Measurements from ENCODE around the gene CC2D1A.

Gene CC2D1A

GRCh38 chr19:13868663-13869062 is 37.3 kb upstream of the CC2D1A start:
- Histone ChIP-seq H3K4me3 (ENCODE audit: low read length) (no peak overlapping the region), H3K4me1 (ENCODE audit: control insufficient read depth, insufficient read depth, low read length) (peaks cover 6% of the 10 kb centered on the region), H3K27ac (ENCODE audit: low read depth, low read length) (no peak overlapping the region), H3K9ac (ENCODE audit: low read length) (no peak overlapping the region), H3K36me3 (ENCODE audit: control insufficient read depth, insufficient read depth, low read length) (no peaks in the 10 kb centered on the region), H3K27me3 (ENCODE audit: control insufficient read depth, insufficient read depth, low read length) (peaks cover 2% of the 10 kb centered on the region)

GRCh38 chr19:13869281-13869680 is 36.7 kb upstream of the CC2D1A start:
- Histone ChIP-seq H3K27ac (ENCODE audit: low read depth, low read length) (no peak overlapping the region), H3K4me1 (ENCODE audit: control insufficient read depth, insufficient read depth, low read length) (peaks cover 6% of the 10 kb centered on the region), H3K36me3 (ENCODE audit: control insufficient read depth, insufficient read depth, low read length) (no peaks in the 10 kb centered on the region), H3K4me3 (ENCODE audit: low read length) (no peak overlapping the region), H3K9ac (ENCODE audit: low read length) (no peak overlapping the region), H3K27me3 (ENCODE audit: control insufficient read depth, insufficient read depth, low read length) (peaks cover 2% of the 10 kb centered on the region)

DNA sequence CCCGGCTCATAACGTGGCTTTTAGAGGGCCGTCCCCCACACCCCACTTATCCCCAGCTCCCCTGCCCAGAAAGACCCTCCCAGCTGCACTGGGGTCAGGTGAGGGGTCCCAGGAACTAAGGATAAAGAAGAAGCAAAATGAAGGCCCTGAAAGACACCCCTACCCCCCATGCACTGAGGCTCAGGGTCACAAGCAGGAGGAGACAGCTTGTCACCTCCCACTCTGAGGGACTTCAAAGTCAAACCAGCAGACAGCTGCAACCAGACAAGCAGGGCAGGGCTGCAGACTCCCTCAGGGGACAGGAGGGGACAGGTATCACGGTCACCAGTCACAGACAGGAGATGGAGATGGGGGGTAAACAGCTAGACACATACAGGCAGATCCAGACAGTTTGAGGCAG is 35.1 kb upstream of the CC2D1A start:
- H3K4me3 ChIP-seq (ENCODE audit: low read length): no peak overlapping the region
- no peak overlapping the region for H3K9ac ChIP-seq (ENCODE audit: low read length)
- H3K4me1 ChIP-seq (ENCODE audit: control insufficient read depth, insufficient read depth, low read length): peaks cover 6% of the 10 kb centered on the region
- no peaks in the 10 kb centered on the region for H3K27me3 ChIP-seq (ENCODE audit: control insufficient read depth, insufficient read depth, low read length)
- H3K27ac ChIP-seq (ENCODE audit: low read depth, low read length): no peak overlapping the region
- H3K36me3 ChIP-seq (ENCODE audit: control insufficient read depth, insufficient read depth, low read length): no peaks in the 10 kb centered on the region

- no peak overlapping the region for H3K9ac ChIP-seq (ENCODE audit: low read length)
- H3K27me3 ChIP-seq (ENCODE audit: control insufficient read depth, insufficient read depth, low read length): no peaks in the 10 kb centered on the region
- no peaks in the 10 kb centered on the region for H3K4me1 ChIP-seq (ENCODE audit: control insufficient read depth, insufficient read depth, low read length)
- peak overlapping the region; percentile 32 for H3K4me3 ChIP-seq (ENCODE audit: low read length)
- no peak overlapping the region for H3K27ac ChIP-seq (ENCODE audit: low read depth, low read length)
- no peaks in the 10 kb centered on the region for H3K36me3 ChIP-seq (ENCODE audit: control insufficient read depth, insufficient read depth, low read length)
These were observed 33.7 kb upstream of the CC2D1A start for GRCh38 chr19:13872339-13872694.

GRCh38 chr19:13872695-13873389 is 33.2 kb upstream of the CC2D1A start:
- Histone ChIP-seq H3K36me3 (ENCODE audit: control insufficient read depth, insufficient read depth, low read length) (no peaks in the 10 kb centered on the region), H3K4me3 (ENCODE audit: low read length) (peak overlapping the region; percentile 32), H3K27me3 (ENCODE audit: control insufficient read depth, insufficient read depth, low read length) (no peaks in the 10 kb centered on the region), H3K9ac (ENCODE audit: low read length) (no peak overlapping the region), H3K4me1 (ENCODE audit: control insufficient read depth, insufficient read depth, low read length) (no peaks in the 10 kb centered on the region), H3K27ac (ENCODE audit: low read depth, low read length) (no peak overlapping the region)

DNA sequence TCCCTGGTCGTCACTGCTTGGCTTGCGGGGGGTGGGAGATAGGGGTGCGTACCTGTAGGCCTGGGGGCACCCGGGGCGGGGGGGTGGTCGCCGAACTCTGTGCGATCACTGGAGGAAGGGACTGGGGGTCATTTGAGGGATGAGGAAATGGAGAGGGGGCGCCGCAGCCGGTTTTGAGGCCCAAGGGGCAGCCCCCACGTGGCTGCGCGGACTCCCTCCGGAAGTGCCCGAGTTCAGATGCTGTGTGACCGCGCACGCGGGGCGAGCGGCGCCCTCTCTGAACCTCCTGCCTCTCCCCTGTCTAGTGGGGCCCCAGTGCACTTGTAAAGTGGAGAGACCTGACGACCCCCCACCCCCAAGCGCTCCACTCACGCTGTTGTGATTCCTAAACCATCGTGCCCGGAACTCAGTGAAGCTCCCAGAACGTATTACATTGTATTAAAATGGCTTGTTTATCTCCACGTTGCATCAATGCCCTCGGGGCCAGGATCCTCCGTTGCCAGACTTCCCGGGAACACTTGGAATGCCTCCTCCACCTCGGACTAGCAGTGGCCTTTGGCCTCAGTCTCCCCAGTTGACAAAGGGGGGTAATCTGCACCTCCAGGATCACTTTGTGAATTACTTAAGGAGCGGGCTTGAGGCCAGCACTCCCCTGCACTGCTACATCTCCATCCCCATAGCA is 32.0 kb upstream of the CC2D1A start:
- Histone ChIP-seq H3K36me3 (ENCODE audit: control insufficient read depth, insufficient read depth, low read length) (no peaks in the 10 kb centered on the region), H3K9ac (ENCODE audit: low read length) (no peak overlapping the region), H3K27ac (ENCODE audit: low read depth, low read length) (no peak overlapping the region), H3K27me3 (ENCODE audit: control insufficient read depth, insufficient read depth, low read length) (no peaks in the 10 kb centered on the region), H3K4me3 (ENCODE audit: low read length) (no peak overlapping the region), H3K4me1 (ENCODE audit: control insufficient read depth, insufficient read depth, low read length) (no peaks in the 10 kb centered on the region)

DNA sequence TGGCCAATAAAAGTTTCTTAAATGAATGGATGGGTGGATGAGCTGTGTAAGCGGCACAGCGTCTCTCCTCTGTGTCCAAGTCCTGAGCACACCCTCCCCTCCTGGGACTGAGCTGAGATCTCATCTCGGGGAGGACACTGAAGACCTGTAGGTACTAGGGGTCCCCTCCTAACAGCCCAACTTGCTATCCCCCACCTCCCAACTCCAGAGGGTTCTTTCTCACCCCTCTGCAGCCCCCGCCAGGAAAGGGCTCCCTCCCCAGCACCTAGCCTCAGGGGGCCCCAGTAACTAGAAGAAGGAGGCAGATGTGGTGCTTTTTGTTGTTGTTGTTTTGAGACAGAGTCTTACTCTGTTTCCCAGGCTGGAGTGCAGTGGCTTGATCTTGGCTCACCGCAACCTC is 30.2 kb upstream of the CC2D1A start:
- Histone ChIP-seq H3K27ac (ENCODE audit: low read depth, low read length) (no peak overlapping the region), H3K27me3 (ENCODE audit: control insufficient read depth, insufficient read depth, low read length) (no peaks in the 10 kb centered on the region), H3K36me3 (ENCODE audit: control insufficient read depth, insufficient read depth, low read length) (no peaks in the 10 kb centered on the region), H3K4me1 (ENCODE audit: control insufficient read depth, insufficient read depth, low read length) (peaks cover 6% of the 10 kb centered on the region), H3K9ac (ENCODE audit: low read length) (no peak overlapping the region), H3K4me3 (ENCODE audit: low read length) (no peak overlapping the region)

DNA sequence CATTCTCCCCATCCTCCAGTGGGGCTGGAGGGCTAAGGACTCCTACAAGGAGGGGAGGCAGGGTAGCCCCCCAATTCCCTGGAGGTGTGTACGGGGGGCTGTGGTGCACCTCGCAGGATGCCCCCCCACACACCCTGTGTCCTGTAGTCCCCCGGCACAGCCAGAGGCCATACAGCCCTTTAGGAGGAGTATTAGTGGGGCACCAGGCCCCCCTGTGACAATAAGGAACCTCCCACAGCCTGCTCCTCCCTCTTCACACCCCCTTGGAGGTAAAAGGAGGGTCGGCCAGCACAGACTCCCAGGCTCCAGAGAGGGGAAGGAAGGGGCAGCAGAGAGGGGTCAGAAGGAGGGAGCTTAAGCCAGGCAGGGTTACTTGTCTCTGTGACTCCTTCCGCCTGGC is 29.2 kb upstream of the CC2D1A start, which contains the start of gene NANOS3:
TSS of gene NANOS3 (plus strand) at position 301 of the 400 bp plus-strand sequence. CDS start 115 bp downstream, outside the sequence.
- H3K4me1 ChIP-seq (ENCODE audit: control insufficient read depth, insufficient read depth, low read length): peaks cover 6% of the 10 kb centered on the region
- H3K27ac ChIP-seq (ENCODE audit: low read depth, low read length): no peak within 1 kb of the TSS
- no peaks in the 10 kb centered on the region for H3K27me3 ChIP-seq (ENCODE audit: control insufficient read depth, insufficient read depth, low read length)
- no peaks in the 10 kb centered on the region for H3K36me3 ChIP-seq (ENCODE audit: control insufficient read depth, insufficient read depth, low read length)
- no peak within 1 kb of the TSS for H3K9ac ChIP-seq (ENCODE audit: low read length)
- no peak within 1 kb of the TSS for H3K4me3 ChIP-seq (ENCODE audit: low read length)

- Histone ChIP-seq H3K4me1 (ENCODE audit: control insufficient read depth, insufficient read depth, low read length) (peaks cover 6% of the 10 kb centered on the region), H3K27me3 (ENCODE audit: control insufficient read depth, insufficient read depth, low read length) (no peaks in the 10 kb centered on the region), H3K9ac (ENCODE audit: low read length) (no peak overlapping the region), H3K36me3 (ENCODE audit: control insufficient read depth, insufficient read depth, low read length) (no peaks in the 10 kb centered on the region), H3K4me3 (ENCODE audit: low read length) (no peak overlapping the region), H3K27ac (ENCODE audit: low read depth, low read length) (no peak overlapping the region)
These were observed 28.7 kb upstream of the CC2D1A start for GRCh38 chr19:13877303-13877702.

DNA sequence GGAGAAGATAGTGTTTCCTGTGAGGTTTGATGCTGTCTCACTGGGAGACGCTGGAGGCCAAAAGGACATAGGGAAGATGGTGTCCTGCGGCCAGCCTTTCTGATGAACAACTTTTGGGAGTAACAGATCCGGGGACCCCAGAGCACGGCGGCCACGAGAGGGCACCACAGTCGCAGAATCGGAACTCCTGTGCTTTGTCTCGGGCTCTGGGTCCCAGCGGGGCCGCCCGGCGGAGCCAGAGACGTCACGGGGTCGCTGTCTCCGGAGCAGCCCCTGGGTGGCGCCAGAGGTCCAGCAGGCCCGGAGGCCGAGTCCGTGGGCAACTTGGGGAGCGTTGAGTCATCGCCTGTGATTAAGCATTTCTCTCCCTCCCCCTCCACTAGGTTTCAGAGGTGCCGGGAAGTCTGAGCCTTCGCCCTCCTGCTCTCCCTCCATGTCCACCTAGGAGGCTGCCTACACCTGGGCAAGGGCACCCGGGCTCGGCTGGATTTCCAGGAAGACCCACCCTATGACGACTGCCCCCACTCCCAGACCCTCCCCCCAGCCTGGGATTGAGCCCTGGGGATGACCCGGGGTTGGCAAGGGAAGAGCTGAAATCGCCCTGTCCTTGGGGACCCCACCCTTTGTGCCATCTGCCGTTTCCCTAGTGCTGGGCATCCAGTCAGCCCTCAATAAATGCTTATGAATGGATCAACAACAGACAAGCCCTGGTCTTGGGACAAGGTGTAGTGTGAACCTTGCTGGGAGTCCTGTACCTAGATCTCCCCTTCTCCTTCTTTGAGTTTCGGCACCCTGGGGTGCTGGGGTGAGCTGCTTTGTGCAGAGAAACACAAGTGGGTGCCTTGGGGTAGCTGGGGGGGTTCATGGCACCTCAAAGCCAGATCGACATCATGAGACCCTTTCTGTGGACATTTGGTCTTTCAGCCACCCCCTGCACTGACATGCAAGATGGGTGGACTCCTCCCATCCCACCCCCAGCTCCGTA is 25.6 kb upstream of the CC2D1A start:
- peak overlapping the region; percentile 8 for H3K9ac ChIP-seq (ENCODE audit: low read length)
- peak overlapping the region; percentile 47 for H3K4me3 ChIP-seq (ENCODE audit: low read length)
- H3K4me1 ChIP-seq (ENCODE audit: control insufficient read depth, insufficient read depth, low read length): peaks cover 6% of the 10 kb centered on the region
- H3K27ac ChIP-seq (ENCODE audit: low read depth, low read length): peak overlapping the region; percentile 21
- H3K27me3 ChIP-seq (ENCODE audit: control insufficient read depth, insufficient read depth, low read length): no peaks in the 10 kb centered on the region
- H3K36me3 ChIP-seq (ENCODE audit: control insufficient read depth, insufficient read depth, low read length): no peaks in the 10 kb centered on the region

GRCh38 chr19:13881251-13881691 is 24.7 kb upstream of the CC2D1A start:
- Histone ChIP-seq H3K4me3 (ENCODE audit: low read length) (no peak overlapping the region), H3K36me3 (ENCODE audit: control insufficient read depth, insufficient read depth, low read length) (no peaks in the 10 kb centered on the region), H3K9ac (ENCODE audit: low read length) (no peak overlapping the region), H3K27me3 (ENCODE audit: control insufficient read depth, insufficient read depth, low read length) (no peaks in the 10 kb centered on the region), H3K27ac (ENCODE audit: low read depth, low read length) (no peak overlapping the region), H3K4me1 (ENCODE audit: control insufficient read depth, insufficient read depth, low read length) (peaks cover 6% of the 10 kb centered on the region)

- H3K4me1 ChIP-seq (ENCODE audit: control insufficient read depth, insufficient read depth, low read length): peaks cover 6% of the 10 kb centered on the region
- no peaks in the 10 kb centered on the region for H3K36me3 ChIP-seq (ENCODE audit: control insufficient read depth, insufficient read depth, low read length)
- H3K9ac ChIP-seq (ENCODE audit: low read length): no peak overlapping the region
- H3K4me3 ChIP-seq (ENCODE audit: low read length): no peak overlapping the region
- no peak overlapping the region for H3K27ac ChIP-seq (ENCODE audit: low read depth, low read length)
- H3K27me3 ChIP-seq (ENCODE audit: control insufficient read depth, insufficient read depth, low read length): no peaks in the 10 kb centered on the region
These were observed 24.1 kb upstream of the CC2D1A start for GRCh38 chr19:13881692-13882418.

All from rectal smooth muscle tissue (tissue), 1 donor.